GM13977 (cell line): ENCODE results near the gene PCSK7.

ENCODE experiments used
- DNase-seq: peaks from one replicate; pipeline ENCODE4 v3.0.0; 2012; ENCODE audit warnings: low spot score
- in situ Hi-C: fragments of 300-500 bp; cut with MboI; formaldehyde crosslinking; loops from one replicate; pipeline ENCODE4 v1.12.0; 2022; ENCODE audit warnings: low sequenced_read_pairs, low pct_unique_long_range_greater_than_20kb, mixed read lengths, inconsistent platforms; ENCODE audit not compliant: unreplicated experiment
- TF ChIP-seq, protein P1 (sequence below): IDR thresholded peaks from 2 replicates; pipeline ENCODE4 v1.5.1; 2012; ENCODE audit warnings: mild to moderate bottlenecking, control low read depth; ENCODE audit not compliant: insufficient read depth; ENCODE audit errors: extremely low read depth, missing control alignments

PCSK7 gene

DNA sequence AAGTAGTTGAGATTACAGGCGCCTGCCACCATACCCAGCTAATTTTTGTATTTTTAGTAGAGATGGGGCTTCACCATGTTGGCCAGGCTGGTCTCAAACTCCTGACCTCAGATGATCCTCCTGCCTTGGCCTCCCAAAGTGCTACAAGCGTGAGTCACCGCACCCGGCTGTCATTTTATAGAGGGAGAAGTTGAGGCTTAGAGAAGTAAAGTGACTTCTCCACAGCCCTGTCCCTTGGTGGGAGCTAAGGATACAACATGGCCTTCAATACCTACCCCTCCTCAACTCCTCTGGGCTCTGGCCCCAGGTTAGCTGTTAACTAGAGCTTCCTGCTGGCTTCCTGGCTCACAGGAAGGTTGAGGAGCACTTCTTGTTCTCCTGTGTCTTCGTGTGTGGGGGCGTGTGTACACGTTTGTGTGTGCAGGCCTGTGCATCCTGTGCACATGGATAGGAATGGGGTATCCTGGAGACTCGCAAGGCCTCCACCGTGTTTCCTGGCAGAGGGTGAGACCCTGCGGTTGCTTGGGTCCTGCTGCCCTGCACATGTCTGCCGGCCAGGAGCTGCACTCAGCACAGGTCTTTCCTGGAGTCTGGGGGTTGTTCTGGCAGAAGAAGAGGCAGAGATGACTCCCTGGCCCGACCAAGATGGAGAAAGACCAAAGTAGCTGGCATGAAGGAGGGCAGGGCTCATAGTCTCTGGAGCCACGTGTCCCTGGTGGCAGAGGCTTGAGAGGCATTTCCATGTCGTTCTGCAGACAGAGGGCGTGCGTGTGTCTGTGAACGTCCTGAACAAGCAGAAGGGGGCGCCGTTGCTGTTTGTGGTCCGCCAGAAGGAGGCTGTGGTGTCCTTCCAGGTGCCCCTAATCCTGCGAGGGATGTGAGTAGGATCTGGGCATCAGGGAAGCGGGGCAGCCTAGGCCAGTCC, 51.0 kb downstream of the PCSK7 start:
- TF ChIP-seq, protein P1, sequence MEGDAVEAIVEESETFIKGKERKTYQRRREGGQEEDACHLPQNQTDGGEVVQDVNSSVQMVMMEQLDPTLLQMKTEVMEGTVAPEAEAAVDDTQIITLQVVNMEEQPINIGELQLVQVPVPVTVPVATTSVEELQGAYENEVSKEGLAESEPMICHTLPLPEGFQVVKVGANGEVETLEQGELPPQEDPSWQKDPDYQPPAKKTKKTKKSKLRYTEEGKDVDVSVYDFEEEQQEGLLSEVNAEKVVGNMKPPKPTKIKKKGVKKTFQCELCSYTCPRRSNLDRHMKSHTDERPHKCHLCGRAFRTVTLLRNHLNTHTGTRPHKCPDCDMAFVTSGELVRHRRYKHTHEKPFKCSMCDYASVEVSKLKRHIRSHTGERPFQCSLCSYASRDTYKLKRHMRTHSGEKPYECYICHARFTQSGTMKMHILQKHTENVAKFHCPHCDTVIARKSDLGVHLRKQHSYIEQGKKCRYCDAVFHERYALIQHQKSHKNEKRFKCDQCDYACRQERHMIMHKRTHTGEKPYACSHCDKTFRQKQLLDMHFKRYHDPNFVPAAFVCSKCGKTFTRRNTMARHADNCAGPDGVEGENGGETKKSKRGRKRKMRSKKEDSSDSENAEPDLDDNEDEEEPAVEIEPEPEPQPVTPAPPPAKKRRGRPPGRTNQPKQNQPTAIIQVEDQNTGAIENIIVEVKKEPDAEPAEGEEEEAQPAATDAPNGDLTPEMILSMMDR: peak; percentile 99
- DNase-seq: peak; percentile 84
- in situ Hi-C loops: no loop called here

DNA sequence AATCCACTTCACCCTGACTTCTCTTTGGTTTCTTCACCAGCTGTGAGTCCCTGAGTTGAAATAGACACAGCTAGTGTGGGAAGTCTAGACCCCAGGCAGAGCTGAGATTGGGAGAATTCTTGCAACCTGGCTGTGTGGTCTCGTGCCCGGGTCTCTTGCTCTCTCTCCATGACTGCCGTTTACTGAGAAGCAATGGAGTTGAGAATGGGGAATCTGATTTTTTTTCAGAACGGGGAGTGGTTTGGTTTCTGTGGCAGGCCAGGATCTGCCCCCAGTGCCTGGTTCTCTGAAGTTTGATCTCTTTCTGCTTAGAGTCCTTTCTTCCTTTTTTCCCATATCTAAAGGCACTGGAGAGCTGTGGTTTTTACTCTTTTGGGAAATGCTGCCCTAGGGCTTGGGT, 51.9 kb downstream of the PCSK7 start:
- TF ChIP-seq, protein P1: no peak
- DNase-seq: peak; percentile 43
- in situ Hi-C loops: no loop called here

GRCh38 chr11:117179048-117179999, 52.5 kb downstream of the PCSK7 start:
- TF ChIP-seq, protein P1: peak; percentile 3
- in situ Hi-C loops: no loop called here
- DNase-seq: peak; percentile 62

GRCh38 chr11:117178210-117179034, 53.5 kb downstream of the PCSK7 start, which contains the start of gene SIDT2:
Gene SIDT2 (plus strand): TSS chr11:117178743. CDS start chr11:117179264, 521 bp downstream.
- peak; percentile 93 for DNase-seq
- in situ Hi-C loops: no loop called here
- TF ChIP-seq, protein P1: no peak

DNA sequence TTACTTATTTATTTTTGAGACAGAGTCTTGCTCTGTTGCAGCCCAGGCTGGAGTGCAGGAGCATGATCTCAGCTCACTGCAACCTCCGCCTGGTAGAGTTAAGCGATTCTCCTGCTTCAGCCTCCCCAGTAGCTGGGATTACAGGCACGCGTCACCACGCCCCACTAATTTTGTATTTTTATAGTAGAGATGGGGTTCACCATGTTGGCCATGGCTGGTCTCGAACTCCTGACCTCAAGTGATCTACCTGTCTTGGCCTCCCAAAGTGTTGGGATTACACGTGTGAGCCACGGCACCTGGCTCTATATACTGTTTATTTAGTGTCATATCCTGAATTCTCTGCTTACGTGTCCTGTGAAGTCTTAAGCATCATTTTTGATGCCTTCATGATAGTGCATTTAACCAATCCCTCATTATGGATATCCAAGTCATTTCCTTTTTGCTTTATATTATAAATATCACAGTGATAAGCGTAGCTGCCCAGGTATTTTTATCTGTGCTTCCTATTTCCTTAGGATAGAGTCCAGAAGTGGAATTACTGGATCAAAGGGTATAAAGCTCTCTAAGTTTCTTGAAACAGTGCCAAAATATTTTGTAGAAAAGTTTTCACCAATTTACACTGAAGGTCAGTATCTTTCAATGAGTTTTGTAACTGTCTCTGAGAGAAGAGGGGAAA, 54.2 kb downstream of the PCSK7 start:
- in situ Hi-C loops: no loop called here
- DNase-seq: no peak
- TF ChIP-seq, protein P1: no peak

DNA sequence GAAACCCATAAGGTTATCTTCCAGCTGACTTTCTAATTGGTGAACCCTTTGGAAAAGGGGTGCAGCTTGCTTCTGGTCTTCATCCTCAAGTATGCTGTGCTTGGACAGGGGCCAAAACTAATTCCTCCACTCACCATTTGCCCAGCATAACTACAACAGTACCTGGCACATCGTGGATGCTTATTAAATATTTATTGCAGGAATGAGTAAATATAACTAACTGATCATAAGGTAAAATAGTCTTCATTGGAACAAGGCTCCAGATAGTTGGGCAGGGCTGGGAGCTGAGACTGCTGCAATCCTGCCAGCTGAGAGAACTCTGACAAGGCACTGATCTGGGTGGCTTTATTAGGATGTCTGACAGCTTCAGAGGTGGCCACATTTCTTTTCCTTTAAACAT, 55.7 kb downstream of the PCSK7 start:
- TF ChIP-seq, protein P1: no peak
- DNase-seq: no peak
- in situ Hi-C loops: no loop called here
